Mesodermal cell (in vitro differentiated cells): ENCODE results near the gene ZNF146.
"Not testable (repeated sequence)": the region's sequence is repeated elsewhere in the genome, so short reads cannot be mapped to it uniquely, and the experiment has no call there.

Experiments used
- H3K27ac ChIP-seq: 2 replicates; pipeline ENCODE4 v1.7.0; 2013; ENCODE audit warnings: mild to moderate bottlenecking, low read depth, low read length, moderate library complexity; ENCODE audit not compliant: severe bottlenecking
- H3K36me3 ChIP-seq: 2 replicates; pipeline ENCODE4 v1.7.1; 2013; ENCODE audit warnings: mild to moderate bottlenecking, low read length, moderate library complexity; ENCODE audit not compliant: control insufficient read depth, insufficient read depth
- H3K4me1 ChIP-seq: one replicate; pipeline ENCODE4 v1.7.1; 2013; ENCODE audit warnings: mild to moderate bottlenecking, low read length; ENCODE audit not compliant: insufficient read depth, control insufficient read depth, poor library complexity, severe bottlenecking
- H3K4me3 ChIP-seq: 2 replicates; pipeline ENCODE4 v1.7.0; 2013; ENCODE audit warnings: low read length, control low read depth, mild to moderate bottlenecking; ENCODE audit not compliant: insufficient read depth, poor library complexity, severe bottlenecking; ENCODE audit errors: extremely low read depth
- H3K9me3 ChIP-seq: 2 replicates; pipeline ENCODE4 v1.7.1; 2013; ENCODE audit warnings: mild to moderate bottlenecking, low read length, moderate library complexity; ENCODE audit not compliant: control insufficient read depth
- WGBS, 2 experiments: methylation state at CpG; one replicate each; pipeline ENCODE4 v1.1.5; 2013; ENCODE audit warnings: missing lambda C conversion rate in 2 of 2; ENCODE audit not compliant: insufficient coverage in 2 of 2; 5-methylcytosine and 5-hydroxymethylcytosine counted together

The ZNF146 gene

GRCh38 chr19:36233626-36234025, 18.7 kb downstream of the ZNF146 start:
- peaks cover 98% of the 10 kb centered on the region for H3K36me3 ChIP-seq

GRCh38 chr19:36236304-36236945, 21.5 kb downstream of the ZNF146 start:
- Histone ChIP-seq H3K36me3 (peaks cover 79% of the 10 kb centered on the region), H3K4me3 (no peak overlapping the region), H3K4me1 (peaks cover 6% of the 10 kb centered on the region), H3K9me3 (peaks cover 13% of the 10 kb centered on the region), H3K27ac (no peak overlapping the region)
- WGBS, 2 experiments = no CpG with 5 or more reads among the region's 6 CpGs

More at GRCh38 chr19:36233626-36234025, 18.7 kb downstream of the ZNF146 start:
- peaks cover 20% of the 10 kb centered on the region for H3K9me3 ChIP-seq
- not testable (repeated sequence) for H3K27ac ChIP-seq, H3K4me3 ChIP-seq, H3K4me1 ChIP-seq
- 75 to 76% methylated on average over 2 of the region's 7 CpGs for WGBS, 2 experiments

GRCh38 chr19:36236946-36237310, 22.0 kb downstream of the ZNF146 start:
- Histone ChIP-seq H3K4me3 (no peak overlapping the region), H3K27ac (no peak overlapping the region), H3K4me1 (peaks cover 6% of the 10 kb centered on the region), H3K9me3 (peaks cover 13% of the 10 kb centered on the region), H3K36me3 (peaks cover 74% of the 10 kb centered on the region)
- 95% methylated on average over 3 of the region's 3 CpGs; no CpG with 5 or more reads in 1 of the 2 experiments for WGBS, 2 experiments

- no peak overlapping the region for H3K27ac ChIP-seq
- H3K4me3 ChIP-seq = no peak overlapping the region
- no peaks in the 10 kb centered on the region for H3K4me1 ChIP-seq
- H3K9me3 ChIP-seq = no peaks in the 10 kb centered on the region
- peaks cover 5% of the 10 kb centered on the region for H3K36me3 ChIP-seq
- 91 to 92% methylated on average over 7 to 10 of the region's 11 CpGs for WGBS, 2 experiments
These were observed 29.2 kb downstream of the ZNF146 start for GRCh38 chr19:36244066-36244465.

GRCh38 chr19:36245210-36246005, 30.5 kb downstream of the ZNF146 start:
- Histone ChIP-seq H3K4me3 (no peak overlapping the region), H3K36me3 (no peaks in the 10 kb centered on the region), H3K27ac (no peak overlapping the region), H3K4me1 (no peaks in the 10 kb centered on the region), H3K9me3 (no peaks in the 10 kb centered on the region)
- 63 to 64% methylated on average over 54 to 63 of the region's 63 CpGs for WGBS, 2 experiments

- 96 to 97% methylated on average over 28 of the region's 29 CpGs for WGBS, 2 experiments
- Histone ChIP-seq H3K4me3 (no peak overlapping the region), H3K9me3 (no peaks in the 10 kb centered on the region)
These were observed 31.1 kb downstream of the ZNF146 start for GRCh38 chr19:36246006-36246481.

GRCh38 chr19:36252047-36252446, 37.1 kb downstream of the ZNF146 start:
- Histone ChIP-seq H3K9me3 (peaks cover 16% of the 10 kb centered on the region), H3K4me1 (no peaks in the 10 kb centered on the region), H3K36me3 (no peaks in the 10 kb centered on the region), H3K27ac (no peak overlapping the region), H3K4me3 (no peak overlapping the region)
- WGBS, 2 experiments = no CpG with 5 or more reads among the region's 1 CpG

More at GRCh38 chr19:36246006-36246481, 31.1 kb downstream of the ZNF146 start:
- no peak overlapping the region for H3K27ac ChIP-seq
- no peaks in the 10 kb centered on the region for H3K4me1 ChIP-seq
- no peaks in the 10 kb centered on the region for H3K36me3 ChIP-seq

GRCh38 chr19:36254848-36255247, 39.9 kb downstream of the ZNF146 start:
- Histone ChIP-seq H3K27ac (no peak overlapping the region), H3K9me3 (peaks cover 16% of the 10 kb centered on the region), H3K36me3 (no peaks in the 10 kb centered on the region), H3K4me3 (no peak overlapping the region), H3K4me1 (no peaks in the 10 kb centered on the region)
- 93 to 96% methylated on average over 10 of the region's 11 CpGs for WGBS, 2 experiments

GRCh38 chr19:36255316-36255715, 40.4 kb downstream of the ZNF146 start:
- WGBS, 2 experiments = 96% methylated on average over 25 to 28 of the region's 28 CpGs
- no peaks in the 10 kb centered on the region for H3K4me1 ChIP-seq
- no peak overlapping the region for H3K4me3 ChIP-seq
- H3K9me3 ChIP-seq = peaks cover 16% of the 10 kb centered on the region
- H3K27ac ChIP-seq = no peak overlapping the region
- H3K36me3 ChIP-seq = no peaks in the 10 kb centered on the region

- 95 to 96% methylated on average over 15 of the region's 15 CpGs for WGBS, 2 experiments
- Histone ChIP-seq H3K4me3 (no peak overlapping the region), H3K9me3 (peaks cover 16% of the 10 kb centered on the region), H3K4me1 (no peaks in the 10 kb centered on the region), H3K36me3 (no peaks in the 10 kb centered on the region), H3K27ac (no peak overlapping the region)
These were observed 41.2 kb downstream of the ZNF146 start for GRCh38 chr19:36256064-36256463.
